Skeletal muscle tissue (tissue), 4 donors: ENCODE measurements around the gene CPZ. TPM values are rescaled to one million over a fixed set of nuclear protein-coding genes. Genes with fewer than 3 reads are reported as not detected.

Source experiments
- H3K27ac ChIP-seq: one replicate; pipeline ENCODE4 v1.7.0; 2013; ENCODE audit warnings: mild to moderate bottlenecking, low read depth, low read length, inconsistent platforms
- H3K27me3 ChIP-seq, 3 donors: one replicate each; pipeline ENCODE4 v1.7.0; 2013; ENCODE audit warnings: low read length in 3 of 3; ENCODE audit not compliant: control insufficient read depth in 3 of 3, insufficient read depth in 3 of 3
- H3K36me3 ChIP-seq, 3 donors: one replicate each; pipeline ENCODE4 v1.7.0; 2013; ENCODE audit warnings: low read length in 3 of 3; ENCODE audit not compliant: control insufficient read depth in 3 of 3, insufficient read depth in 3 of 3
- H3K4me1 ChIP-seq, 3 donors: one replicate each; pipeline ENCODE4 v1.7.0; 2013; ENCODE audit warnings: low read length in 3 of 3, mild to moderate bottlenecking in 3 of 3; ENCODE audit not compliant: control insufficient read depth in 3 of 3, insufficient read depth in 3 of 3
- H3K4me3 ChIP-seq, 3 donors: one replicate each; pipeline ENCODE4 v1.7.0; 2013; ENCODE audit warnings: low read length in 3 of 3
- H3K9ac ChIP-seq, 3 donors: one replicate each; pipeline ENCODE4 v1.7.0; 2013; ENCODE audit warnings: low read length in 3 of 3, mild to moderate bottlenecking in 3 of 3, moderate library complexity in 2 of 3, low read depth in 1 of 3
- H3K9me3 ChIP-seq, 3 donors: one replicate each; pipeline ENCODE4 v1.7.0; 2013; ENCODE audit warnings: low read length in 3 of 3; ENCODE audit not compliant: control insufficient read depth in 3 of 3
- total RNA-seq: library from RNA; depleted of rRNA; stranded (reverse); fragments of >200 nt; gene quantifications from one replicate; pipeline ENCODE4 v1.2.3, GENCODE V29; 2014
- donor health status: Osteomylitis.

Gene CPZ
- total RNA-seq, 1 donor from 2014 or later = 11.5 TPM

DNA sequence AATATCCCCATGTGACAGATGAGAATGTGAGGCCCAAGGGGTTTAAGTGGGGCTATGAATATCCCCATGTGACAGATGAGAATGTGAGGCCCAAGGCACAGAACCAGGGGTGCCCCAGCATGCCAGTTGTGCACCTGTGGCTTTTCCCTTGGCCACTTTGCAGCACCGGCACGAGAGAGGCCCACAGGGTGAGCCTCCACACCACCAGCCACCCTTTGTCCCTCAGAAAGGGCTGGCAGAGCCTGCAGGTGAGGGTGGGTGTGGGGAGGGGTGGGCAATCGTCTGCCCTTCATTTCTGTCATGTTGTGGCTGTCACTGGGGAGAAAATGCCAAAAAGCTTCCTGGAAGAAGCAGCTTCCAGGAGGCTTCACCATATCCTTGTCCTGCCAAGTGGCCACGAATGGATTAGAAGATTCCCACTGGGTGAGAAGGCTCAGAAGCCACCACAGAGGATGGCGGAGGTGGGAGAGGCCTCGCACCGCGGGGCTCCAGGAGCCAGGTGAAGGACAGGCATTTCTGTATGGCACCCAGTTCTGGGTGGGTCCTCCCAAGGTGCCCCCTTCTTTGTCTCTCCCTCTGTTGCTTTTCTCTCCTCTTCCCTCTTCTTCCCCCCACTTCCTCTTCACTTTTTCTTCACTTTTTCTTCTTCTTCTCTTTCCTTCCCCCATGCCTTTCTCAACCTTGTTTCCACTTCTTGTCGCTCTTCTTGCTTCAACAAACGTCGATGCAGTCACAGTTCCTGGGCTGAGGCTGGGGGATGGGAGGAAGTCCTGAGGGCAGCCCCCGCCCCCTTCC is 12.8 kb upstream of the CPZ start:
- H3K4me1 ChIP-seq = no peaks in the 10 kb centered on the region
- H3K9ac ChIP-seq = no peak overlapping the region
- H3K27me3 ChIP-seq = peaks cover 42 to 65% (median 57%) of the 10 kb centered on the region in 3 donors

DNA sequence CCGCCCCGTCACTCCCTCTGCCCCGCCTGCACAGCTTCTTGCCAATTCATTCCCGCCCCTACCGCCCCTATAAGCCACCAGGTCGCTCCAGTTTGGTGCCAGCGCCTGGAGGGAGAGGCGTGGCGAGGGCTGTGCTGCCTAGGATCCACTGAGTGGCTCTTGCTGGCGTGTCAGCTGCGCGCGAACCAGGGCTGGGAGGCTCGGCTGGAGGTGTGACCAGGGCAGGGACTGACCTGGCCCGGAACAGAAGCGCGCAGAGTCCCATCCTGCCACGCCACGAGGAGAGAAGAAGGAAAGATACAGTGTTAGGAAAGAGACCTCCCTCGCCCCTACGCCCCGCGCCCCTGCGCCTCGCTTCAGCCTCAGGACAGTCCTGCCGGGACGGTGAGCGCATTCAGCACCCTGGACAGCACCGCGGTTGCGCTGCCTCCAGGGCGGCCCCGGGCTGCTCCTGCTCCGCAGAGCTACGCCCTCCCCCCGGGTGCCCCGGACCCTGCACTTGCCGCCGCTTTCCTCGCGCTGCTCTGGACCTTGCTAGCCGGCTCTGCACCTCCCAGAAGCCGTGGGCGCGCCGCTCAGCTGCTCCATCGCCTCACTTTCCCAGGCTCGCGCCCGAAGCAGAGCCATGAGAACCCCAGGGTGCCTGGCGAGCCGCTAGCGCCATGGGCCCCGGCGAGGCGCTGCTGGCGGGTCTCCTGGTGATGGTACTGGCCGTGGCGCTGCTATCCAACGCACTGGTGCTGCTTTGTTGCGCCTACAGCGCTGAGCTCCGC is 12.1 kb upstream of the CPZ start, which contains the start of gene GPR78:
GPR78 (plus strand) TSS at position 72 of the 773 bp plus-strand sequence; CDS start at position 663, 591 bp downstream.
- Histone ChIP-seq H3K36me3 (no peaks in the 10 kb centered on the region), H3K9me3 (no peaks in the 10 kb centered on the region), H3K9ac (no peak within 1 kb of the TSS), H3K27me3 (peaks cover 46 to 73% (median 65%) of the 10 kb centered on the region in 3 donors), H3K4me1 (no peaks in the 10 kb centered on the region), H3K4me3 (no peak within 1 kb of the TSS), H3K27ac (no peak within 1 kb of the TSS)

More for the DNA sequence above, 12.8 kb upstream of the CPZ start:
- Histone ChIP-seq H3K36me3 (no peaks in the 10 kb centered on the region), H3K9me3 (no peaks in the 10 kb centered on the region), H3K27ac (no peak overlapping the region), H3K4me3 (no peak overlapping the region)

DNA sequence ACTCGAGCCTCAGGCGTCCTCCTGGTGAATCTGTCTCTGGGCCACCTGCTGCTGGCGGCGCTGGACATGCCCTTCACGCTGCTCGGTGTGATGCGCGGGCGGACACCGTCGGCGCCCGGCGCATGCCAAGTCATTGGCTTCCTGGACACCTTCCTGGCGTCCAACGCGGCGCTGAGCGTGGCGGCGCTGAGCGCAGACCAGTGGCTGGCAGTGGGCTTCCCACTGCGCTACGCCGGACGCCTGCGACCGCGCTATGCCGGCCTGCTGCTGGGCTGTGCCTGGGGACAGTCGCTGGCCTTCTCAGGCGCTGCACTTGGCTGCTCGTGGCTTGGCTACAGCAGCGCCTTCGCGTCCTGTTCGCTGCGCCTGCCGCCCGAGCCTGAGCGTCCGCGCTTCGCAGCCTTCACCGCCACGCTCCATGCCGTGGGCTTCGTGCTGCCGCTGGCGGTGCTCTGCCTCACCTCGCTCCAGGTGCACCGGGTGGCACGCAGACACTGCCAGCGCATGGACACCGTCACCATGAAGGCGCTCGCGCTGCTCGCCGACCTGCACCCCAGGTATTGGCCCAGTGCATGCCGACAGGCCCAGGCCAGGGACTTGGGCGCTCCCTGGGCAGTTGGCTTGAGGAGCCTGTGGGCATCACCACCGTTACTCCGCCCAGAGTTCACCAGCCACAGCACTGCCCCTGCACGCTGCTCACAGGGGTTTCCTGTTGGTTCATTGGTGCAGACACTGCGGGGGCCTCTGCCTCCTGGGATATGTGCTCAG is 11.3 kb upstream of the CPZ start:
- no peaks in the 10 kb centered on the region for H3K9me3 ChIP-seq
- no peak overlapping the region for H3K4me3 ChIP-seq
- H3K4me1 ChIP-seq = no peaks in the 10 kb centered on the region
- no peaks in the 10 kb centered on the region for H3K36me3 ChIP-seq
- peaks cover 54 to 81% (median 72%) of the 10 kb centered on the region in 3 donors for H3K27me3 ChIP-seq
- H3K27ac ChIP-seq = no peak overlapping the region
- no peak overlapping the region for H3K9ac ChIP-seq

DNA sequence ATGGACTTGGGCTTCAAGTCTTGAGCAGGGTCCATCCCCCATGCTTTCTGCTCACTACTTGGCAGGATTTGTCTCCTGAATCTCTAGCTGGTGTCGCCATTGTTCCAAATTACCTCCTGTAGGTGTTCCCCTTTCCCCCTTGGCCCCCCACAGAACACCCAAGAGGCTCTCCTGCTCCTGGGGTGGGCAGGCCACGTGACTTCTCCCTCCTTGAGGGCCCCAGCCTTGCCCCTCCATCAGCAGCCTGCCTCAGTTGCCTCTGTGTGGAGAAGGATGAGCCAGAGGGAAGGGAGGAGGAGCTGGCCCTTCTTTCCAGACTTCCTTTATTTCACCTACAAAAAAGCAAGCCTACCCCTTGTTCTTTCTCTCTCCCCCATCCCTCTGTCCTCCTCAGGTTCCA is 10.5 kb upstream of the CPZ start:
- peaks cover 61 to 88% (median 79%) of the 10 kb centered on the region in 3 donors for H3K27me3 ChIP-seq
- H3K36me3 ChIP-seq = no peaks in the 10 kb centered on the region
- no peaks in the 10 kb centered on the region for H3K9me3 ChIP-seq
- no peak overlapping the region for H3K4me3 ChIP-seq
- no peaks in the 10 kb centered on the region for H3K4me1 ChIP-seq
- no peak overlapping the region for H3K27ac ChIP-seq
- no peak overlapping the region for H3K9ac ChIP-seq

DNA sequence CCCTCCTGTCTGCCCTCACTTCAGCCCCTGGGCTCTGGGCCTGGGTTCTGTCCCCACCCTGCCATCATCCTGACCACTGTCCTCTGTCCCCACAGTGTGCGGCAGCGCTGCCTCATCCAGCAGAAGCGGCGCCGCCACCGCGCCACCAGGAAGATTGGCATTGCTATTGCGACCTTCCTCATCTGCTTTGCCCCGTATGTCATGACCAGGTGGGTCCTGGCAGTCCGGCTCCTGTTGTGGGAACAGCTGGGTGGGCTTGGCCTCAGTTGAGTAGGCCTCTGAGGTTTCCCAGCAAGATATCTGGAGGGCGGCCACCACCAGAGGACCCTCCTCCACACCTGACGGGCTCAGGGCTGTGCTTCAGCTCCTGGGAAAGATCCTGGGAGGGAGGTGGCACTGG is 10.1 kb upstream of the CPZ start:
- Histone ChIP-seq H3K9me3 (no peaks in the 10 kb centered on the region), H3K9ac (no peak overlapping the region), H3K27ac (no peak overlapping the region), H3K4me1 (no peaks in the 10 kb centered on the region), H3K27me3 (peaks cover 64 to 88% (median 81%) of the 10 kb centered on the region in 3 donors), H3K4me3 (no peak overlapping the region), H3K36me3 (no peaks in the 10 kb centered on the region)

DNA sequence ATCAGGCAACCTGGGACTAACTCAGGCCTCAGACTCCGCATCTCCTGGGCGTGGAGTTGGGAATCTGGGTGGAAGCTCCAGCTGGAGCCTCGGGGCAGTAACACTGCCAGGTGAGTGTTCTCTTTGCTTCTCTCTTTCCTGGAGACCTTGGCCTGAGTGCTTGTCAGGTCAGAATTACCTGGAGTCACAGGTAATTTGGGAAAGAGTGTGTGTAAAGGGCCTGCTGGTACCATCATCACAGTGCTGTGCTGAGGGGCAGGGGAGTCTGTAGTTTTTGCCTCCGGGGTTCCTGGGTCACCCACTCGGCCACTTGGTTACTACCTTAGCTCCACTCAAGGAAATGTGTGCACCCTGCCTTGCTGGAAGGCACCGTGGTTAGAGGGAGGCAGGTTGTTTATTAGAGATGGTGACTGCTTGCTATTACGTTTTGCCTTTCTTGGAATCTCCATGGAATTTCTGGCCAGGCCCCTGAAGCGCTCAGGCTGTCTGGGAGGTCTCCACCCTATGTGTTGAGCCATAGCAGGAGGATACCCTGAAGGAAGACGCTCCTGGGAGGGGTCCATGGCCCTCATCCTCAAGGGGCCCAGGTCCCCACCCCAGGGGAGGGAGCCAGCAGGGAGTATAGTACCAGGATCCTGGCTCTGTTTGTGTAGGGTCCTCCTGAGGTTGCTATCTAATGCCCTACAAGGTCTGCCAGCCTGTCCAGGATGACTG is 9.5 kb upstream of the CPZ start:
- peaks cover 62 to 90% (median 81%) of the 10 kb centered on the region in 3 donors for H3K27me3 ChIP-seq
- no peak overlapping the region for H3K27ac ChIP-seq
- H3K9ac ChIP-seq = no peak overlapping the region
- H3K36me3 ChIP-seq = no peaks in the 10 kb centered on the region
- no peak overlapping the region for H3K4me3 ChIP-seq
- no peaks in the 10 kb centered on the region for H3K9me3 ChIP-seq
- no peaks in the 10 kb centered on the region for H3K4me1 ChIP-seq

DNA sequence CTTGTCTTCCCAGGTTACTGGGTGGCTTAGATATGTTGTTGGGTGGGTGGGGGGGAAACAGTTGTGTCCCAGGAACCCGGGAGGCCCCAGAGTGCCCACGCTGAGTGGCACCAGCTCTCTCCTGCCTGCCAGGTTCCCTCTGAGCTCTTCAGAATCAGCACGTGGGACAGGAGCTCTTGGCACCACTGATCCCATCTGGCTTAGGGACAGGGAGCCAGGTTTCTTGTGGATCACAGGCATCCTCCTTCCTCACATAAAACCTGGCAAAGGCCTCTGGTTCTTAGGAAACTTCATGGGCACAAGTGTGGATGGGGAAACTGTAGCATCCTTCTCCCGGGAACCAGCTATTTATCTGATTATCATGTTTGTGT is 8.9 kb upstream of the CPZ start:
- Histone ChIP-seq H3K4me3 (no peak overlapping the region), H3K9me3 (no peaks in the 10 kb centered on the region), H3K4me1 (no peaks in the 10 kb centered on the region), H3K9ac (no peak overlapping the region), H3K27ac (no peak overlapping the region), H3K27me3 (peaks cover 65 to 91% (median 82%) of the 10 kb centered on the region in 3 donors), H3K36me3 (no peaks in the 10 kb centered on the region)

DNA sequence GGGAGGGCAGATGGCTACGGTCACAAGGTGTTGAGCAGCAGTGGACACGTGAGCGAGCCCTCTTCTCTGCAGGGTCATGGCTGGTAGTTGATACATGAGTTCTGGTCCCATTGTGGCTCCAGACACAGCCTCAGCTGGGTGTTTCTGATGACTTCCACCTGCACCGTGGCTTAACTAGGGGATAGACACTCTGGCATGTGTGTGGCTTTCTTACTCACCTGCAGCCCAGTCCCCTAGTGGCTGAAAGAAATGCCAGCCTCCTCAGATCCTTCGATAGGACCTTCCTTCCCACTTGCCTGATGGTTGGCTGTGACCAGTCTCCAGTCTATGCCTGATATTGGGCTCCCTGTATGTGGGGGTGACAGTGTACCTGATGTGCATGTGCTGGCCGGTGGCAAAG is 7.4 kb upstream of the CPZ start:
- H3K36me3 ChIP-seq = no peaks in the 10 kb centered on the region
- no peaks in the 10 kb centered on the region for H3K4me1 ChIP-seq
- H3K27me3 ChIP-seq = peaks cover 64 to 86% (median 76%) of the 10 kb centered on the region in 3 donors
- H3K27ac ChIP-seq = no peak overlapping the region
- no peak overlapping the region for H3K4me3 ChIP-seq
- no peak overlapping the region for H3K9ac ChIP-seq
- H3K9me3 ChIP-seq = no peaks in the 10 kb centered on the region

DNA sequence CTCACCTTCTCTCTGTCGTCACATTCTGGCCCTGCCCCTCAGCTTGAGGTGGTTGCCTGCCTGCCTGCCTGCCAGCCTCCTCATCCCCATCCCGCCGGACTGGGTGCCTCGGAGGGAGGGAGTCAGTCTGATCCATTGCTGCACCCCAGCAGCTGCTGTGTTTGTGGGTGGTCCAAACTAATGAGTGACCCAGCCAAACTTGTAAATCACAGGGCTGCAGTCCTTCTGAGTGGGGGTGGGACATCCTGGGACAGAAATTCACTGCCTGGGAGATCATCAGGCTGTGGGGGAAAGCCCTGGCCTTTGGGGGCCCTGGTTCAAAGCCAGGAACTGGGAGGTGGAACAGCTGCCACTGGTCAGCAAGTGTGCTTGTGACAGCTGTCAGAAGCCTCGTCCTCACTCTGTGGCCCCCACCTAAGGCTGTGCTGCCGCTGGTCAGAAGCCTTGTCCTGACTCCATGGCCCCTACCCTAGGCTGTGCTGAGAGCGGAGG is 6.8 kb upstream of the CPZ start:
- no peaks in the 10 kb centered on the region for H3K9me3 ChIP-seq
- H3K27ac ChIP-seq = no peak overlapping the region
- H3K36me3 ChIP-seq = no peaks in the 10 kb centered on the region
- H3K4me1 ChIP-seq = no peaks in the 10 kb centered on the region
- peaks cover 67 to 87% (median 82%) of the 10 kb centered on the region in 3 donors for H3K27me3 ChIP-seq
- H3K4me3 ChIP-seq = no peak overlapping the region
- no peak overlapping the region for H3K9ac ChIP-seq
